ENCODE measurements around the gene HIBADH.

Gene HIBADH

DNA sequence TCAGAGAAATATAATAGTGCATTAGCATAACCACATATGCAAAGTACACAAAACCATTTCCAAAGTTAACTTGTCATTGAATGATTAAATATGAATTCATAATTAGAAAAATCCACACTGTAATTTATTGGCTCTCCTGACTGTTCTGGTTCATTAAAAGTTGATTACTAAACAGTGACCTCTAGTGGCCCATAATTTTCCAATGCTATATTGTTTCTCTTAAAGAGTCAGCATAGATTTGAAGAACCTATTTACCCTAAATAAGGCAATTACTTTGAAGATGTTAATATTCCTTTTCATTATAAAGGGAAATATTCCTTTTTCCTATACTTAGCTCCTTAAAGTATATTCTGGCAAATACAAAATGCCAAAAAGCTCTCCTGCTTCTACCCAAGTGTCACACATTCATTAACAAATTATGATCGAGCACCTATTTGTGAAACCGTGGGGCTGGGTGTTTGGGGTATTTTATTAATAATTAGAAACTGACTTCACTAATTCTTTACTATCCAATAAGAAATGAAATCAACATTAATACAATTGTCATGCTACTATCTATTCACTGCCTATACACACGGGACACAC lies 86.2 kb downstream of the HIBADH start:
- Mint-ChIP-seq H3K9me3 (no peaks in the 10 kb centered on the region), H3K4me1 (peaks cover 10% of the 10 kb centered on the region), H3K27ac (no peak overlapping the region), H3K4me3 (no peak overlapping the region), H3K36me3 (ENCODE audit: low read depth) (peaks cover 2% of the 10 kb centered on the region), H3K27me3 (ENCODE audit: low read depth) (no peaks in the 10 kb centered on the region)
- TF ChIP-seq, protein P1, sequence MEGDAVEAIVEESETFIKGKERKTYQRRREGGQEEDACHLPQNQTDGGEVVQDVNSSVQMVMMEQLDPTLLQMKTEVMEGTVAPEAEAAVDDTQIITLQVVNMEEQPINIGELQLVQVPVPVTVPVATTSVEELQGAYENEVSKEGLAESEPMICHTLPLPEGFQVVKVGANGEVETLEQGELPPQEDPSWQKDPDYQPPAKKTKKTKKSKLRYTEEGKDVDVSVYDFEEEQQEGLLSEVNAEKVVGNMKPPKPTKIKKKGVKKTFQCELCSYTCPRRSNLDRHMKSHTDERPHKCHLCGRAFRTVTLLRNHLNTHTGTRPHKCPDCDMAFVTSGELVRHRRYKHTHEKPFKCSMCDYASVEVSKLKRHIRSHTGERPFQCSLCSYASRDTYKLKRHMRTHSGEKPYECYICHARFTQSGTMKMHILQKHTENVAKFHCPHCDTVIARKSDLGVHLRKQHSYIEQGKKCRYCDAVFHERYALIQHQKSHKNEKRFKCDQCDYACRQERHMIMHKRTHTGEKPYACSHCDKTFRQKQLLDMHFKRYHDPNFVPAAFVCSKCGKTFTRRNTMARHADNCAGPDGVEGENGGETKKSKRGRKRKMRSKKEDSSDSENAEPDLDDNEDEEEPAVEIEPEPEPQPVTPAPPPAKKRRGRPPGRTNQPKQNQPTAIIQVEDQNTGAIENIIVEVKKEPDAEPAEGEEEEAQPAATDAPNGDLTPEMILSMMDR (IDR thresholded peaks at IDR 0.05; ENCODE audit: unreplicated experiment in 3 of 3), result peak; percentile 57 to 74 (median 60)

DNA sequence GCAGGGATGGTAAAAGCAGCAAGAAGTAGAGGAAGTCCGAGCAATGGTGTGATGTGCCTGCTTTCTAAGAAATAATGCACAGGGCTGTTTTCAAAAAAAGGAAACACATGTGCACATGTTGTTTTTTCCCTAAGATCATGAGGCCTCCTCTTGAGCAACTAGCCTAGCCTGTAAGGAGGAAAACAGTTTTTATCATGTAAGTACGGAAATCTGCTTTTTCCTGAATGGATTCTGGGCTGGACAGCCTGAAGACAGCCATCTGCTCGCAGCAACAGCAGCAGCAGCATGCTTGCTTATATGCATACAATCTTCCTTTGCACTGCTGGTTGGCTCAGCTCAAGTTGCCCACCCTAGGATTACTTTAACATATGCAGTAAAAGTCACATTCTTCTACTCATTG lies 87.1 kb downstream of the HIBADH start:
- TF ChIP-seq, protein P1 (IDR thresholded peaks at IDR 0.05; ENCODE audit: unreplicated experiment in 3 of 3), result no peak
- Mint-ChIP-seq H3K27me3 (ENCODE audit: low read depth) (no peaks in the 10 kb centered on the region), H3K4me3 (no peak overlapping the region), H3K4me1 (peaks cover 10% of the 10 kb centered on the region), H3K27ac (peak overlapping the region in 1 of 3 experiments; percentile 1), H3K36me3 (ENCODE audit: low read depth) (peaks cover 6% of the 10 kb centered on the region), H3K9me3 (no peaks in the 10 kb centered on the region)

GRCh38 chr7:27569106-27569505 lies 93.6 kb downstream of the HIBADH start:
- Mint-ChIP-seq H3K36me3 (ENCODE audit: low read depth) (peaks cover 52% of the 10 kb centered on the region), H3K27ac (peak overlapping the region in 1 of 3 experiments; percentile 40), H3K9me3 (peaks cover 28% of the 10 kb centered on the region), H3K4me3 (no peak overlapping the region), H3K27me3 (ENCODE audit: low read depth) (no peaks in the 10 kb centered on the region), H3K4me1 (peaks cover 12% of the 10 kb centered on the region)
- TF ChIP-seq, protein P1 (IDR thresholded peaks at IDR 0.05; ENCODE audit: unreplicated experiment in 3 of 3), result no peak

GRCh38 chr7:27567266-27567665 lies 95.4 kb downstream of the HIBADH start:
- peaks cover 64% of the 10 kb centered on the region for H3K36me3 Mint-ChIP-seq (ENCODE audit: low read depth)
- H3K27ac Mint-ChIP-seq, result no peak overlapping the region
- peaks cover 38% of the 10 kb centered on the region for H3K9me3 Mint-ChIP-seq
- H3K4me1 Mint-ChIP-seq, result peaks cover 12% of the 10 kb centered on the region
- no peak overlapping the region for H3K4me3 Mint-ChIP-seq
- H3K27me3 Mint-ChIP-seq (ENCODE audit: low read depth), result no peaks in the 10 kb centered on the region
- TF ChIP-seq, protein P1 (IDR thresholded peaks at IDR 0.05; ENCODE audit: unreplicated experiment in 3 of 3), result no peak

- Mint-ChIP-seq H3K27me3 (ENCODE audit: low read depth) (no peaks in the 10 kb centered on the region), H3K4me3 (no peak overlapping the region), H3K36me3 (ENCODE audit: low read depth) (peaks cover 63% of the 10 kb centered on the region), H3K4me1 (peaks cover 9% of the 10 kb centered on the region), H3K9me3 (peaks cover 42% of the 10 kb centered on the region), H3K27ac (no peak overlapping the region)
- TF ChIP-seq, protein P1 (IDR thresholded peaks at IDR 0.05; ENCODE audit: unreplicated experiment in 3 of 3), result no peak
Observed at GRCh38 chr7:27564881-27565482, 97.7 kb downstream of the HIBADH start.

- no peaks in the 10 kb centered on the region for H3K4me1 Mint-ChIP-seq
- H3K9me3 Mint-ChIP-seq, result peaks cover 31% of the 10 kb centered on the region
- peaks cover 67% of the 10 kb centered on the region for H3K36me3 Mint-ChIP-seq (ENCODE audit: low read depth)
- no peak overlapping the region for H3K27ac Mint-ChIP-seq
- H3K27me3 Mint-ChIP-seq (ENCODE audit: low read depth), result no peaks in the 10 kb centered on the region
- TF ChIP-seq, protein P1 (IDR thresholded peaks at IDR 0.05; ENCODE audit: unreplicated experiment in 3 of 3), result no peak
- no peak overlapping the region for H3K4me3 Mint-ChIP-seq
Observed at GRCh38 chr7:27560706-27561235, 101.9 kb downstream of the HIBADH start.
